GM19023 (cell line): ENCODE data around the gene NPFFR2.
"Not testable (repeated sequence)": the region's sequence is repeated elsewhere in the genome, so short reads cannot be mapped to it uniquely, and the experiment has no call there.

Source experiments
- ATAC-seq: cut with Tn5 transposase; IDR thresholded peaks from one replicate; pipeline ENCODE4 v1.9.1; 2021; ENCODE audit warnings: mild to moderate bottlenecking, moderate library complexity; ENCODE audit not compliant: unreplicated experiment

Gene NPFFR2

DNA sequence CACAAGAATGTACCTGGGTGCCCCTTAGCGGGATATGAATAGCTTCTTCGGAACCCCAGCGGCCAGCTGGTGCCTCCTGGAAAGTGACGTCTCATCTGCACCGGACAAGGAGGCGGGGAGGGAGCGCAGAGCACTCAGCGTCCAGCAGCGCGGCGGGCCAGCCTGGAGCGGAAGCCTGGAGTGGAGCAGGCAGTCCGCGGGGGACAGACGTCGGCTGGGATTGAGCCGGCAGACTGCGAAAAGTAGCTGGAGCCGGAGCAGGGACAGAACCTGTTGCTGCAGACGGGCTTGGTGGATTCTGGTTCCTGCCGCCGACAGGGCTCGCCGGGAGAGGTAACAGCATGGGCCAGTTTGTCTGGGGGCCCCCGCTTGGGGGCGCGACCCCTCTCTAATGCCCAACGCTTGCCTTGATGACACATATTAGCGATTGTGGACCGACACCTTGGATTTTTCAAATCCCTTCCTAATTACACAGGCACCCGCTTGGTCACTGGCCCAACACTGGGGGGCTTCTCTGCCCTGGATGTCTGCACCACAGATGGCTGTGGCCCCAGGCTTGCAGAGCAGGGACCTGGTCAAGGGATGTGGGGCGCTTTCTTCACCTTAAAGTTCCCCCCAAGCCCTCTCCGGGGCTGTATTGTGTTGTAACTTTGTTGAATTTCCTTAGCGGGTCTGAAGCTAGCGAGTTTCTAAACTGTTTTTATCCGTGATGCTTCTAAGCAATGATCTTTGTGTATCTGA is at the start of gene NPFFR2:
Gene NPFFR2, plus strand, starts transcription at position 133 of the 741 bp plus-strand sequence. CDS start 96,592 bp downstream, outside the sequence.
- no peak for ATAC-seq

DNA sequence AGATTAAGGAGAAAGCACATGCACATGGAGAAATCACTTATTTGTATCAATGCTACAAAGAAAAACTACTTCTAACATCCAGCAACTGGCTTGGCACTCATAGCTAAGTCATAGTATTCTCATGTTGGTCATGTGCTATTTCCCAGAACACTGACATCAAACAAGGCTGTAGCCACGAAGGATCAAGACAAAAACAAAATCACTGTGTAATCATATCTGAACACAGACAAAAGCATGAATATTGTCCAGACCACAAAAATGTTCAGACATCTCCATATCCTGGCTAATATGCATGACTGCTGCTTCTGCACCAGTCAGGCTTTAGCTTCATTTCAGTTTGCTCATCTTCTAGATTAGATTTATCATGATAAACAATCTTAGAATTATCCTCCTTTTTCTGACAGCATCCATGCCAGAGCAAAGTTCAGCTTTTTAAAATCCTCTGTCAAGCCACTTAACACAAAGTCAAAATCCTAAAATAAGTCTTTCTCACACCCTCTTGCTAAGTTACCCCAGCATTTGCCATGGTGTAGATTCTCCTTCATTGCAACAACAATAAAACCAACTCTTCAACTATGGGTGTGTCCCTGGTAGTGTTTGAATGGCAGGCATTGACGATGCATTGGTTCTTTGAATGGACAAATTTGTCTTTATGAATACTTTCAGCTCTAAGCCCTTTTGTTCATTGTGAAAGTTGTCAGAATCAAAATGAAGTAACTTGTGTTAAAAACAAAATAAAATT is 39.1 kb upstream of the NPFFR2 start:
- no peak for ATAC-seq

DNA sequence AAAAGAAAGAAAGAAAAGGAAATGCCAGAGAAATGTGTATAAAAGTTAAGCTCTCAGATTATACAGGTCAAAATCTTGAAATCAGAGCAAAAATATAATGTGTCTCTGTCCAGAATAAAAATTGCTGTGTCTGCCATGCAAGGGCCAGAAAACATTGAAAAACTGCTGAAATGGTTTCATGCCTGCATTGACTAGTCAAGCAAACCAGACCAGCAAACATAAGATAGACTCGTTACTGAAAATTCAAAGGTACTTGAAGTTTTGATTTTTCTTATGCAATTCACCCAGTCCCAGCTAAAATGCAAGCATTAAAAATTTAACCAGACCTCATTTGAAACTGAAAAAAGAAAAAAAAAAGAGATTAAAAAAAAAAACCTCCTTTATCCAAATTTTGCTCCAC is 37.2 kb upstream of the NPFFR2 start:
- ATAC-seq, result no peak

DNA sequence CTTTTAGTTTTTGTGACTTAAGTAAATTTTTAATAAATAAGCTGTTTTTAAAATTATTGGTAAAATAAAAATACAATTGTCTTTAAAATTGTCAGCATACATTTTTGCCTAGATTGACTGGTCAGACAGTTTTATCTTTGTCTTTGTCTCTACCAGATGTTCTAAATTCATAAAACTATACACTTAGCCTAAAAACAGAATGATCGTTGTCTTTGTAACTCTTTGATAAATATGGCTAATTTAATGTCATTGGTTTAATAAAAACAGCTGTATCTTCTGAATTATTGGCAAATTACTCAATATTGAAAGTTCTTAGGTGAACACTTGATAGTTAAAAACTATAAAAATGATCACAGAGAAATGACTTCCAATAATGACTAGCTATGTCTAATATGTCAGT is 36.5 kb upstream of the NPFFR2 start:
- ATAC-seq, result no peak

DNA sequence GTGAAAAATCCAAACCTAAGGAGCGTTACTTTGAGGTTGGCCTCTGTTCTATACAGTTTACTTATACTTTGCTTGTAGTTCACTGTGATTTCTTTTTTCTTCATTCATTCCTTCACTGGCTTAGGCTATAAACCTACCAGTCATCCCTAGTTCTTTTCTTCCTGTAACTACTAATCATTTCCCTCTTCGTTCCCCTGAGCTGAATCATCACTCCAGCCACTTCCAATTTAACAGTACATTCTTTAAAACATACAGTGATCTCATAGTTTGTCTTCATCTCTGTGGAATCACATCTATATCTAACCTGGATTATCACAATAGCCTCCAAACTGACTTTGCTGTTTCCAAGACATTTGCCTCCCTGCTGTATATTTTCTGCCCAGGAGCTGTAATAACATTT is 25.2 kb upstream of the NPFFR2 start:
- no peak for ATAC-seq

DNA sequence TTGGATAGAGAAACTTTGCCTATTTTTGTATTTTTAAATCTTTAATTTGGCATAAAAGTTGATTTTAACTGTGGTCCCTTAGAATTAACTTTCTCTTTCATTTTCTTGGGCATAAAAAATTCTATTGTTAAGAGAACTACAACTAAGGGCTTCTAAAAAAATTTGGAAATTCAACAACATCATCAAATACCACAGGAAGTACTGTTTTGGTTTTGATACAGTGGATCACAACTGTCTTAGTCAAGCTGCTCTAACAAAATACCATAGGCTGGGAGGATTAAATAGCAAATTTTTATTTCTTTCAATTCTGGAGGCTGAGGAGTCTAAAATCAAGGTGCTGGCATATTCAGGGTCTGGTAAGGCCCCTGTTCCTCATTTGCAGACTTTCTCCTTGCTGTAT is 19.9 kb upstream of the NPFFR2 start:
- ATAC-seq, result no peak

DNA sequence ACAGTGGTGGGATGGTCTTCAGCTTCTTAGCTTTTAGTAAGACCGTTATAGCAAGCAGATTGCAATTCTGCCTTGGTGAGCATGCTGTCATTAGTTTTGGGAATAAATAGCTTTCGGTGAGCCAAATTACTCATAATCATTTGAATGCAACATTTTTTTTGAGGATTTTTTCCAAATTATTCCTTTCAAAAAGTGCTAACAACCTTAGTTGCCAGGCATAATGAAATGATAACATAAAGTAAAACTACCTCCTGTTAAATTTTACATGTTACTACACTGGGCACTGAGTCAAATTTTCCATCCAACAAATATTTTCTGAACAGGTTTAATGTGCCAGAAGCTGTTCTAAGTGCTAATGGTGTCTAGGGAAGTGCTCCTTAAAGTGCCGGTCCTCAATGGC is 15.8 kb upstream of the NPFFR2 start:
- no peak for ATAC-seq

DNA sequence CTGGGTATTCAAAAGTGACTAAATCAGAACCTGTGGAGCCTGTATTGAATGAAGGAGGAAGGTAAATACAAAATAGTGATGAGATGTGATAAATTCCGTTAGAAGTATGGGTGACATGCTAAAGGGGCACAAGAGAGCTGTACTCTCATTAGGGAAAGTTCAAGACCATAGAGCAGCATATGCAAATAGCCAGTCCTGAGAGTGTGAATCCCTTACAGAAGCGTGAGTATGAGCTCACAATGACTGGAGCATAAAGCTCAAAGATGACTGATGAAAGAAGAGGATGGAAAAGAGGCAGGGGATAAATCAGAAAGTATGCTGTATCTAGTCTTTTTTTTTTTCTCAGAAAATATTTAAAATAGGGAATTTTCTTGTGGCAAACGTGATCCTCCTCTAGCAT is 12.1 kb upstream of the NPFFR2 start:
- ATAC-seq, result no peak

DNA sequence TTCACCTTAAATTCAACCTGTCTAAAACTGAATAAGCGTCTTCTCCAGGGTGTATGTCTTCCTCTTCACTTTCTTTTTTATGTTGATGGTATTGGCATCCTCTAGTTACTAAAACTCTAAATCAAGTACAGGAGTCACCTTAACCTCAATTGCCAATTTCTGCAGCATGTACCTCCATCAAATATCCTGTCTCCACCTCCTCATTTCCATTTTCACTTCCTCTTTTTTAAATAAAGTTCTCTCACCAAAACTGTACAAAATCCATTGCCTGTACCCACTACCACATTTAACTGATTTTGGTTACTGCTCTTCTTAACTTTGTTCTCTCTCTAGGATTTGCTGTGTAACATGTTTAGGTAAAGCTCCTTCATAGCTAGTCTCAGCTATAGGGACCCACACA is 9.2 kb upstream of the NPFFR2 start:
- ATAC-seq, result no peak

DNA sequence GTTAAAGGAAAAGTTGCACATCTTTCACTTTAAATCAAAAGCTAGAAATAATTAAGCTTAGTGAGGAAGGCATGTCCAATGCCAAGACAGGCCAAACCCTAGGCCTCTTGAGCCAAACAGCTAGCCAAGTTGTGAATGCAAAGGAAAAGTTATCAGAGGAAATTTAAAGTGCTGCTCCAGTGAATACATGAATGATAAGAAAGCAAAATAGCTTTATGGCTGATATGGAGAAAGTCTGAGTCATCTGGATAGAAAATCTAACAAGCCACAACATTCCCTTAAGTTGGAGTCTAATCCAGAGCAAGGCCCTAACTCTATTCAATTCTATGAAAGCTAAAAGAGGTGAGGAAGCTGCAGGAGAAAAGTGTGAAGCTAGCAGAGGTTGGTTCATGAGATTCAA is 23.8 kb downstream of the NPFFR2 start:
- no peak for ATAC-seq

DNA sequence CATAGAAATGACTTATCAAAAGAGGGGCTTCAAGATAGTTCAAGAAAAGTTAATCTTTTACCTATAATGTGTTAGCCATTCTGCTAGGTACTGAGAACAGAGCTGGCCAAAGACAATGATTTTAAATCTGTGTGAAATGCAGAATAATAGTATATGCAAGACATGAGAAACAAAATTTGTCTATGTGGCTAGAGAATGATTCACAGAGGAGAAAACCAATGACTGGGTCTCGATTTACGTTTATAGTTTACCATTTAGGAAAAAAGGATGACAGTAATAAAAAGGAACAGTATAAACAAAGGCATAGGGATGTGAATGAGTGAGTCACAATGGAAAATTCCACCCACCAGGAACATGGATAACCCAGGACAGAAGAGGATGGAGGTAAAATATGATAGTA is 31.9 kb downstream of the NPFFR2 start:
- no peak for ATAC-seq

DNA sequence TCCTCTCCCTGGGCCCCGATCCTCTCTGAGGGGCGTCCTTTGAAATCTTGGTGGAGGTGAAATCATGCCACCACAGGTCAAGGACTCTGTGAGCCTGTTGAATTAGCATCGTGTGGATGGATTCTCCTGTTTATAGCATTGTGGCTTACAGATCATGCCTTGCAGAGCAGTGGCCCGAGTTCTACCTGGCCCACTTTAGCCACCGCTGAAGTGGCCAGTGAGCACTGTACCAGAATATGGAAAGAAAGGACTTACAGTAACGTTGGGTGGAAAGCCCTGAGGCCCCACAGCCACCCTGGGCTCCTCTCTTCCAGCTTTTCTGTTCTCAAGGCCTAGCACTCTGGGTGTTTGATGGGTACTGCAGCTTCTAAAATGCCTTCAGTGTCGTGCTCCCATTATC is 35.3 kb downstream of the NPFFR2 start:
- ATAC-seq, result no peak

DNA sequence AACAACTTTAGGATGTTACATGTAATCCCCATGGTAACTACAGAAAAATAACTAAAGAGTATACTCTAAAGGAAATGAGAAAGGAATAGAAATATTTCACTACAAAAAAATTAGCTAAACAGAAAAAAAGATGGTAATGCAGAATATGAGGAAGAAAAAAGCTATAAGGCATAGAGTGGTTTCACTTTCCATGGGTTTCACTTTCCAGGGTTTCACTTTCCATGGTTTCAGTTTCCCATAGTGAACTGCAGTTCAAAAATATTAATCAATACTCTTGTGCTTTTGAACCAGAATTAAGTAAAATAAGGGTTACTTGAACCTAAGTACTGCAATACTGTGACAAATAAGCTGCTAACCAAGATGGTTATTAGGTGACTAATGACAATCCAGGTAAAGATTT is 42.0 kb downstream of the NPFFR2 start:
- no peak for ATAC-seq

DNA sequence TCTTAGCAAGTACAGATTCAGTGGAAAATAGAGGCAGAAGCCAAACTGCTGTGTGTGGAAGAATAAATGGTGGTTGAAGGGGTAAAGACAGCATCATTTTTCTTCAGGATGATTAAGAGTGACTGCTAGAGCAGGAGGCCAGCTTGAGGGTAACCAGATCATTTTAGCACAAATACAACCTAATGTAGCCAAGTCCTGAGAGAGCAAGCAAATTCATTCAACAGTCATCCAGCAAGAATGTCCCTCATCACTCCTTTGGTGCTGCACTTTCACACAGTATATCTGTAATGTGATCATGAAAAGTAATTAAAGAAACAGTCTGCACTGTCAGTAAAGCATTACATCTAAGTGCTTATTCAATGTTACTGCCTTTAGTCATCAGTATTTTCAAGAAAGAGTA is 44.8 kb downstream of the NPFFR2 start:
- no peak for ATAC-seq

DNA sequence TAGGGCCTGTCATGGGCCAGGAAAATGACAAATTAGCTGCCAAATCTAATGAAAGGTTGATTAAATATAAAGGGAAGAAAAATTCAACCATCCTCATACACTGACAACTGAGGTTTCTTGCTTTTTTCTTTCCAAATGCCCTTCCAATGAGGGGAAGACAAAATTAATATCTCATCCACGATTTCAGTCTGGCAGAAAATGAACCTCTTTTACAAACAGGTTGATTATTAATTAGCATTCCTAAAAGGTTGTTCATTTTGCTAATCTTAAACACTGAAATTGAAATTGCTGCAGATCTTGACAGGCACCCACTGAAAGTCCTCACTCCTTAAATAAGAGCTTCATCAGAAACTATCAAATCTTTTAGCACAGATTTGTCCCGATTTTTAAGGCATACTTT is 45.5 kb downstream of the NPFFR2 start:
- no peak for ATAC-seq

DNA sequence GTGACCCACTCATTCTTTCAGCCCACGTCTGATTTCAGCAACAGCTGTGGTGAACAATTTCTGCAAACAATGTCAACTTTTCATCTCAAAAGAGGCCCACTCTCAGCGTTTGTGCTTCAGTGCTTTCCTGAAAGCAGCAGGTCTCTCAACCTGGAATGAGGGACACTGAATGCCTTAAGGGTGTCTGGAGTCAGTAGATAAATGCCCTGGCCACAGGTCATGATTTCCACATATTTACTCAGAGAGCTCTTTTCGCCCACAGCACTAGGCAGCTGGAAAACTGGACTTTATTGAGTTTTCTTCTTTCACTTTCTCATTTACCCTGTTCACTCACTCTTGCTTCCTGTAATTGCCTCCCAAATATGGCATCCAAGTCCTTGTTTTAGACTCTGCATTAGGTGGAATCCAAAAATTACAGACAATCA is 52.8 kb downstream of the NPFFR2 start:
- ATAC-seq, result peak; percentile 76

DNA sequence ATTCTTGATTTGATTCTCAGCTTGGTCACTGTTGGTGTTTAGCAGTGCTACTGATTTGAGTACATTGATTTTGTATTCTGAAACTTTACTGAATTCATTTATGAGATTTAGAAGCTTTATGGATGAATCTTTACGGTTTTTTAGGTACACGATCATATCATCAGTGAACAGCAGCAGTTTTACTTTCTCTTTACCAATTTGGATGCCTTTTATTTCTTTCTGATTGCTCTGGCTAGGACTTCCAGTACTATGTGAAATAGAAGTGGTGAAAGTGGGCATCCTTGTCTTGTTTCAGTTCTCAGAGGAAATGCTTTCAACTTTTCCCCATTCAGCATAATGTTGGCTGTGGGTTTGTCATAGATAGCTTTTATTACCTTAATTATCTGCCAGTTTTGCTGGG is 58.8 kb downstream of the NPFFR2 start:
- not testable (repeated sequence) for ATAC-seq

DNA sequence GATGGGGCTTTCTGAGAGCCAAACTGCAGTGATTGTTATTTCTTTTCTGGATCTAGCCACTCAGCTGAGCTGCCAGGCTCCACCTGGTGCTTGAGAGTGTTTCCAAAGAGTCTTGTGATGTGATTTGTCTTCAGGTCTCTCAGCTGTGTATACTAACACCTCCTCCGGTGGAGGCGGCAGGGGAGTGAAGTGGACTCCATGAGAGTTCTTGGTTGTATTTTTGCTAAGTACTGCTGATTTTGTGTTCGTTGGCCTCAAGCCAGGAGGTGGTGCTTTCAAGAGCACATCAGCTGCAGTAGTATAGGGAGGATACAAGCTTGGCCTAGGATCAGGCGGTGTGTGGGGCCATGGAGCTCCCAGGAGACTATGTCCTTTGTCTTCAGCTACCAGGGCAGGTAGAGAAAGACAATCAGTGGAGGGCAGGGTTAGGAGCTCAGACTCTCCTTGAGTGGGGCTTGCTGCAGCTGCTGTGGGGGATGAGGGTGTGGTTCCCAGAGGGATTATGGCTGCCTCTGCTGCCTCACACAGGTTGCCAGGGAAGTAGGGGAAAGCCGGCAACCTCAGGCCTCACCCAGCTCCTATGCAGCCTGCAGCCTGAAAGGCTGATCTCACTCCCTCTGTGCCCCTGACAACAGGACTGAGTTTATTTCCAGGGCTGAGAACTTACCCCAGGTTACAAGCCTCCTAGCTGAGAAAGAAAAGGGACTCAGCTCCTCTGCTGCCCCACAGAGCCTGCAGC is 62.4 kb downstream of the NPFFR2 start:
- no peak for ATAC-seq

DNA sequence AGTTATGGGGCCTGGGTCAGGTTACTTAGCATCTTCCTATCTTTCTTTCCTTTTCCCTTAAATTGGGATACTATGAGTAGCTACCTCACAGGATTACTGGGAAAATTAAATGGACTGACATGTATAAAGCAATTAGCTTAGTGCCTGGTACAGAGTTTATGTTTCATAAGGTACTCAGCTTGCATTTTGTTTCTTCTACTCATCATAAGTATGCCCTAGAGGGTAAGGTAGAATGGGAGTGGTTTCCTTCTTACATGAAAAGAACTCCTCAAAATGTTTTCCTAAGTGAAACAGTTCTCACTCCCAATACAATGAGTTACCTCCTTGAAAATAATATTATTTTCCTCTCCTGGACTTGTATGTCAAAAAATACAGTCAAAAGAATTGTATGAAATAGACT is 75.7 kb downstream of the NPFFR2 start:
- no peak for ATAC-seq

DNA sequence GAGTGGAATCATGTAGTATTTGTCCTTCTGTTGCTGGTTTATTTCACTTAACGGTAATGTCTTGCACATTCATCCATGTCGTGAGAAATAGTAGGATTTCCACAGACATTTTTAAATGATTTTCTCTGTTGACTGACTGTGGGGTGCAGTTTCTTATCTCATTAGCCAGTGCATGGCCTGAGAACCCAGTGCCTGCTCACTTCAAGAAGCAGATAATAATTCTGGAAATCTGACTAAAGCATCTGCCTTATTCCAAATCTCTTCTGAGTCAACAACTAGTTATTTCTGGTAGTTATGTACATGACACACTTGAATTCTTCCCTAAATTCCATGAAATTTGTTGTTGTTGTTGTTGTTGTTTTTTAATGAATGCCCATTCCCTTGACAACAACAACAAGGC is 77.6 kb downstream of the NPFFR2 start:
- no peak for ATAC-seq

DNA sequence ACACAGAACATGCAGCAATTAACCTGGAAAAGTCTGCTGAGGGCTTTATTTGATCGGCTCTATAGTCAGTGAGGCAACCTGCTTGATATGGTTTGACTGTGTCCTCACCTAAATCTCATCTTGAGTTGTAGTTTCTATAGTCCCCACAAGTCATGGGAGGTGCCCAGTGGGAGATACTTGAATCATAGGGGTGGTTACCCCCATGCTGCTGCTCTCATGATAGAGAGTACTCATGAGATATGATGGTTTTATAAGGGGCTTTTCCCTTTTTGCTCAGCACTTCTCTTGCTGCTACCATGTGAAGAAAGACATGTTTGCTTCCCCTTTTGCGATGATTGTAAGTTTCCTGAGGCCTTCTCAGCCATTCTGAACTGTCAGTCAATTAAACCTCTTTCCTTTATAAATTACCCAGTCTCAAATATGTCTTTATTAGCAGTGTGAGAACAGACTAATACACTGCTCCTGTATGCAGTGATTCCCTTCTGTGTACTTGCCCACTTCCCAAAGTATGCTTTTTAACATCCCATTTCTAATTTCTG is 78.2 kb downstream of the NPFFR2 start:
- ATAC-seq, result no peak

DNA sequence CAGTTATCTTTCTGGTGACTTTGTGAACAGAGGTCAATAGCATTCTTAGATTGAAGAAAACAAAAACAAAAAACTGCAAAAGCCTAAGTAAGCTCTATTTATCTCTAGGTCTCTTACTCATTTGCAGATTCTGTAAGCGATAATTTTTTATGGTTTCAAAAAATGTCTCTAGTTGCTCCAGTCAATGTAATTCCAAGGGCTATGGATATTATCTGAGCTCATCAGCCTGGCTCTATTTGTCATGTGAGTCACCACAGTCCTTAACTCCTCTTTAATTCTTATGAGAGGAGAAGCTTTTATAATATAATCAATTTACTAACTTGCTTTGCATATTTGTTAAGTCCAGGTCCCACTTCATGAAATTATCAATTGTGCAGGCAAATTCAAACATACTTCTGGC is 79.1 kb downstream of the NPFFR2 start:
- ATAC-seq, result no peak
